ENCODE results near the gene MMP3. TPM values are rescaled to one million over a fixed set of nuclear protein-coding genes. Genes with fewer than 3 reads are reported as not detected.

MMP3 gene
- total RNA-seq, 4 donors from 2014 or later = 0.48 to 4.8 (median 1.1) TPM

- H3K4me1 ChIP-seq = peaks cover 0 to 7% (median 0%) of the 10 kb centered on the region in 4 donors
- no peaks in the 10 kb centered on the region for H3K9me3 ChIP-seq
- H3K4me3 ChIP-seq = no peak overlapping the region
- H3K27me3 ChIP-seq = no peaks in the 10 kb centered on the region
- DNase-seq = no peak
- no peak overlapping the region for H3K27ac ChIP-seq
- in situ Hi-C loops (cut with MboI; ENCODE audit: low pct_ligation_motif_present in 1 of 4, low pct_unique_long_range_greater_than_20kb in 1 of 4, low sequenced_read_pairs in 3 of 4) (no loop called here), intact Hi-C loops (cut with DNase I; ENCODE audit: low total_unique reads) (no loop called here)
- H3K36me3 ChIP-seq = no peaks in the 10 kb centered on the region
- WGBS, 2 donors (ENCODE audit: low coverage in 1 of 2) = 80 to 100% methylated on average over 2 of the region's 2 CpGs
- no peak for TF ChIP-seq POLR2A (IDR thresholded peaks at IDR 0.05)
- TF ChIP-seq, protein P1, sequence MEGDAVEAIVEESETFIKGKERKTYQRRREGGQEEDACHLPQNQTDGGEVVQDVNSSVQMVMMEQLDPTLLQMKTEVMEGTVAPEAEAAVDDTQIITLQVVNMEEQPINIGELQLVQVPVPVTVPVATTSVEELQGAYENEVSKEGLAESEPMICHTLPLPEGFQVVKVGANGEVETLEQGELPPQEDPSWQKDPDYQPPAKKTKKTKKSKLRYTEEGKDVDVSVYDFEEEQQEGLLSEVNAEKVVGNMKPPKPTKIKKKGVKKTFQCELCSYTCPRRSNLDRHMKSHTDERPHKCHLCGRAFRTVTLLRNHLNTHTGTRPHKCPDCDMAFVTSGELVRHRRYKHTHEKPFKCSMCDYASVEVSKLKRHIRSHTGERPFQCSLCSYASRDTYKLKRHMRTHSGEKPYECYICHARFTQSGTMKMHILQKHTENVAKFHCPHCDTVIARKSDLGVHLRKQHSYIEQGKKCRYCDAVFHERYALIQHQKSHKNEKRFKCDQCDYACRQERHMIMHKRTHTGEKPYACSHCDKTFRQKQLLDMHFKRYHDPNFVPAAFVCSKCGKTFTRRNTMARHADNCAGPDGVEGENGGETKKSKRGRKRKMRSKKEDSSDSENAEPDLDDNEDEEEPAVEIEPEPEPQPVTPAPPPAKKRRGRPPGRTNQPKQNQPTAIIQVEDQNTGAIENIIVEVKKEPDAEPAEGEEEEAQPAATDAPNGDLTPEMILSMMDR (IDR thresholded peaks at IDR 0.05) = no peak
- TF ChIP-seq EP300 (IDR thresholded peaks at IDR 0.05; ENCODE audit: low read depth) = no peak
- no peak for TF ChIP-seq POLR2AphosphoS5 (IDR thresholded peaks at IDR 0.05)
These were observed 5.8 kb downstream of the MMP3 start for GRCh38 chr11:102837646-102838045.

DNA sequence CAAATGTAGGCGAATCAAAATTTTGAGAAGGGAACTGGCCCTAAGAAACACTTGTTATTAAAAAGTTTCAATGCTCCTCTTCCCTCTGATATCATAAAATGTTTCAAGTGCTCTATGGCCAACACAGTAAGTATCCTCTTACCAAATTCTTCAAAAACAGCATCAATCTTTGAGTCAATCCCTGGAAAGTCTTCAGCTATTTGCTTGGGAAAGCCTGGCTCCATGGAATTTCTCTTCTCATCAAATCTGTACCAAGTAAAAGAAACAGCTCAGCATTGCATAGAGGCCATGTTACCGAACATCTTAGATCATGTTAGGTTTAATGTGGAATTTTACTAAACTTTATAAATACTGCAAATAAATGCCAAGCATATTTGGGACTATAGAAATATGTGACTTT, 6.3 kb downstream of the MMP3 start:
- intact Hi-C loops (cut with DNase I; ENCODE audit: low total_unique reads) (no loop called here), in situ Hi-C loops (cut with MboI; ENCODE audit: low pct_ligation_motif_present in 1 of 4, low pct_unique_long_range_greater_than_20kb in 1 of 4, low sequenced_read_pairs in 3 of 4) (no loop called here)
- no peak overlapping the region for H3K4me3 ChIP-seq
- no peaks in the 10 kb centered on the region for H3K36me3 ChIP-seq
- DNase-seq = no peak
- no peaks in the 10 kb centered on the region for H3K9me3 ChIP-seq
- H3K4me1 ChIP-seq = peaks cover 0 to 7% (median 0%) of the 10 kb centered on the region in 4 donors
- TF ChIP-seq, protein P1 (IDR thresholded peaks at IDR 0.05) = no peak
- no peak for TF ChIP-seq POLR2AphosphoS5 (IDR thresholded peaks at IDR 0.05)
- no peak for TF ChIP-seq EP300 (IDR thresholded peaks at IDR 0.05; ENCODE audit: low read depth)
- no peak for TF ChIP-seq POLR2A (IDR thresholded peaks at IDR 0.05)
- H3K27ac ChIP-seq = no peak overlapping the region
- 86 to 89% methylated on average over 2 of the region's 2 CpGs for WGBS, 2 donors (ENCODE audit: low coverage in 1 of 2)
- no peaks in the 10 kb centered on the region for H3K27me3 ChIP-seq

GRCh38 chr11:102836290-102836875, 7.0 kb downstream of the MMP3 start:
- H3K9me3 ChIP-seq = no peaks in the 10 kb centered on the region
- WGBS, 2 donors (ENCODE audit: low coverage in 1 of 2) = 44 to 55% methylated on average over 3 of the region's 3 CpGs
- no peaks in the 10 kb centered on the region for H3K27me3 ChIP-seq
- peak overlapping the region in 1 of 4 donors; percentile 11 for H3K27ac ChIP-seq
- TF ChIP-seq POLR2A (IDR thresholded peaks at IDR 0.05) = no peak
- TF ChIP-seq EP300 (IDR thresholded peaks at IDR 0.05; ENCODE audit: low read depth) = no peak
- TF ChIP-seq, protein P1 (IDR thresholded peaks at IDR 0.05) = no peak
- TF ChIP-seq POLR2AphosphoS5 (IDR thresholded peaks at IDR 0.05) = no peak
- in situ Hi-C loops (cut with MboI; ENCODE audit: low pct_ligation_motif_present in 1 of 4, low pct_unique_long_range_greater_than_20kb in 1 of 4, low sequenced_read_pairs in 3 of 4) = no loop called here
- DNase-seq = no peak
- H3K4me1 ChIP-seq = peaks cover 0 to 7% (median 0%) of the 10 kb centered on the region in 4 donors
- no peaks in the 10 kb centered on the region for H3K36me3 ChIP-seq
- intact Hi-C loops (cut with DNase I; ENCODE audit: low total_unique reads) = no loop called here
- H3K4me3 ChIP-seq = no peak overlapping the region

GRCh38 chr11:102833731-102834130, 9.7 kb downstream of the MMP3 start:
- no peak for DNase-seq
- in situ Hi-C loops (cut with MboI; ENCODE audit: low pct_ligation_motif_present in 1 of 4, low pct_unique_long_range_greater_than_20kb in 1 of 4, low sequenced_read_pairs in 3 of 4) = no loop called here
- no peaks in the 10 kb centered on the region for H3K9me3 ChIP-seq
- no peaks in the 10 kb centered on the region for H3K36me3 ChIP-seq
- H3K4me1 ChIP-seq = peaks cover 0 to 7% (median 0%) of the 10 kb centered on the region in 4 donors
- no peak overlapping the region for H3K4me3 ChIP-seq
- WGBS, 2 donors (ENCODE audit: low coverage in 1 of 2) = 91 to 92% methylated on average over 2 of the region's 2 CpGs
- no peak overlapping the region for H3K27ac ChIP-seq
- no peak for TF ChIP-seq EP300 (IDR thresholded peaks at IDR 0.05; ENCODE audit: low read depth)
- TF ChIP-seq, protein P1 (IDR thresholded peaks at IDR 0.05) = no peak
- no peak for TF ChIP-seq POLR2A (IDR thresholded peaks at IDR 0.05)
- no peak for TF ChIP-seq POLR2AphosphoS5 (IDR thresholded peaks at IDR 0.05)
- intact Hi-C loops (cut with DNase I; ENCODE audit: low total_unique reads) = loop anchor here (5.0 kb wide), 1 partner anchor 1944 kb away; no protein-coding TSS in a partner anchor
- H3K27me3 ChIP-seq = peaks cover 5% of the 10 kb centered on the region

Data from transverse colon (tissue), 4 donors.